T-cell (primary cell): ENCODE data around the gene LCMT2. TPM values are rescaled to one million over a fixed set of nuclear protein-coding genes. Genes with fewer than 3 reads are reported as not detected.

Experiments used
- ATAC-seq, 4 experiments: fragments of 200-7000 bp in 3 of 4; fragments of 150-1000 bp in 1 of 4; cut with Tn5 transposase; replicated peaks in 1 of 4; 1 replicate in 3 of 4; 2 replicates in 1 of 4; pipeline ENCODE4 v1.10.0; 2021; ENCODE audit warnings: moderate library complexity in 3 of 4, mild to moderate bottlenecking in 2 of 4, moderate number of reproducible peaks in 1 of 4
- CTCF ChIA-PET, 2 donors: fragments of 300-600 bp; sonication (Branson Sonifier 250); formaldehyde crosslinking; loops; one replicate each; lab custom pipeline; 2022; ENCODE audit warnings: antibody characterized with exemption in 2 of 2; lab: Charles Lee
- POLR2A ChIA-PET, 2 donors: fragments of 300-600 bp; sonication (Branson Sonifier 250); formaldehyde crosslinking; loops; one replicate each; lab custom pipeline; 2022; ENCODE audit warnings: antibody characterized with exemption in 2 of 2; lab: Charles Lee
- DNase-seq, 35 experiments: peaks; one replicate each; pipeline versions ENCODE4 v3.0.0 to v3.0.0-alpha.2; 2013 to 2023
- H3K27ac ChIP-seq: one replicate; pipeline ENCODE4 v1.5.1; 2013; ENCODE audit warnings: low read length
- H3K27me3 ChIP-seq, 2 experiments: replicated peaks in 1 of 2; 1 replicate in 1 of 2; 2 replicates in 1 of 2; pipeline versions ENCODE4 v1.6.1 to v1.7.0; 2013; ENCODE audit warnings: low read length in 1 of 2, mixed read lengths in 1 of 2; ENCODE audit not compliant: control insufficient read depth in 2 of 2, insufficient read depth in 2 of 2; ENCODE audit errors: extremely low read depth in 1 of 2
- H3K36me3 ChIP-seq, 2 donors: 1 replicate in 1 of 2; 2 replicates in 1 of 2; pipeline versions ENCODE4 v1.6.1 to v1.7.0; 2013; ENCODE audit warnings: low read length in 1 of 2; ENCODE audit not compliant: control insufficient read depth in 2 of 2, insufficient read depth in 1 of 2; ENCODE audit errors: extremely low read depth in 1 of 2
- H3K4me1 ChIP-seq, 2 experiments: 1 replicate in 1 of 2; 2 replicates in 1 of 2; pipeline versions ENCODE4 v1.6.1 to v1.7.0; 2013; ENCODE audit warnings: low read length in 2 of 2, mixed read lengths in 1 of 2; ENCODE audit not compliant: insufficient read depth in 2 of 2, control insufficient read depth in 1 of 2; ENCODE audit errors: extremely low read depth in 1 of 2
- H3K4me3 ChIP-seq, 2 donors: 1 replicate in 1 of 2; 2 replicates in 1 of 2; pipeline versions ENCODE4 v1.5.1 to v1.7.0; 2013; ENCODE audit warnings: mild to moderate bottlenecking in 2 of 2, low read length in 1 of 2, moderate library complexity in 1 of 2; ENCODE audit not compliant: control insufficient read depth in 1 of 2; ENCODE audit errors: extremely low read depth in 1 of 2
- H3K9me3 ChIP-seq: 2 replicates; pipeline ENCODE4 v1.7.0; 2013
- H3K27ac Mint-ChIP-seq, 2 donors: one replicate each; pipeline ENCODE4 v1.8.0; 2020 to 2021; ENCODE audit warnings: mild to moderate bottlenecking in 2 of 2, mixed read lengths in 2 of 2
- H3K27me3 Mint-ChIP-seq, 2 donors: one replicate each; pipeline ENCODE4 v1.8.0; 2021 to 2022; ENCODE audit warnings: mixed read lengths in 2 of 2
- H3K36me3 Mint-ChIP-seq: one replicate; pipeline ENCODE4 v1.8.0; 2021; ENCODE audit warnings: mixed read lengths
- H3K4me1 Mint-ChIP-seq, 3 donors: one replicate each; pipeline ENCODE4 v1.8.0; 2020 to 2022; ENCODE audit warnings: mixed read lengths in 3 of 3, mild to moderate bottlenecking in 1 of 3
- H3K4me3 Mint-ChIP-seq, 3 donors: one replicate each; pipeline ENCODE4 v1.8.0; 2020 to 2022; ENCODE audit warnings: mild to moderate bottlenecking in 3 of 3, mixed read lengths in 3 of 3, moderate library complexity in 3 of 3
- H3K9me3 Mint-ChIP-seq, 3 donors: one replicate each; pipeline ENCODE4 v1.8.0; 2020 to 2022; ENCODE audit warnings: mixed read lengths in 3 of 3
- WGBS: methylation state at CpG from one replicate; pipeline ENCODE4 v1.1.5; 2013; ENCODE audit warnings: missing lambda C conversion rate; ENCODE audit not compliant: insufficient coverage; 5-methylcytosine and 5-hydroxymethylcytosine counted together
- total RNA-seq, 35 experiments: library from RNA in 6 of 35; stranded (reverse) in 6 of 35; fragments of 120-200 nt in 1 of 35; gene quantifications; one replicate each; pipeline versions ENCODE4 v1.2.1 to v1.2.4 and lab custom pipeline; 2013 to 2026

The LCMT2 gene
- total RNA-seq, 5 donors from 2014 or later (not counting 1 experiment from before 2014, with no cell fraction given) = 9.3 to 13.6 (median 10.7) TPM

DNA sequence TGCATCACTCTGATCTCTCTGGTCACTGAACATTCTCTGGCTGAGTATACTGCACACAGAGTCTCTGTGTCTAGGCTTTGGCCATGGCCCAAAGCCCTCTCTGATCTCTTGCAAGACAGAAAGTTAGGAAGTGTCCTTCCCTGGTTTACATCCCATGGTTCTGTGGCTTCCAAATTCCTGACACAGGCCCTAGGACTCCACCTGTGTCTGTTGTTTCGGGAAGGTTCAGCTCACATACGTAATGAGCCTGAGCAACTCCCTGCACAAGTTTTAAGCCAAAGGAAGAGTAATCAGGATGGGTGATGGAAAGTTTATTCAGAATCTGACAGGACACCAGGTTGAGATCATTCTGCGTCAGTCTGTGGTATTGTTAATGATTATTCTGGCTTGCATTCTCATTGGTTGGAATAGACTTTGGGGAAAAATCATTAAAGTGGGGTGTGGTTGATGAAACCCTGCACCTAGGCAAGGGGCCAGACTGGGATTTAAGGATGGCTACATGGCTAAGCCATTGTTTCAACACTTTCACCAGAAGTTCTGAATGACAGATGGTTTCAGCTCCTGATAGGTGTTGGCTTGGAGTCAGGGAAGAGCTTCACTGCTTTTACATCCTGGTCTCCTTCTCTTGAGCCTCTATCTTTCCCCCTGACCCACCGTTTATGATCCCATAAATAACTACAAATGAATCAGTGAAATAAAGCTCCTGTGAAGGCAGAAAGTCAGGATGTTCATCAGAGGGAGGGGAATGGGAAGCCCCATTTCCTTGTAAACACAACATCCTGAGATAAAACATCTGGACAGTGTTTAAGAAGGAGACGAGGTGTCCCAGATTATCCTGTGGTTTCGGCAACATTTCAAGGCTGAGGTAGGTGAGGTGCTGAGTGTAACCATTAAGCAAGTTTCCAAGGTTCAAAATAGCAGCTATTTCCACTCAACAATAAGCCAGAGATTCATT lies 14.1 kb downstream of the LCMT2 start:
- ATAC-seq (no peak), DNase-seq (no peak)
- Histone ChIP-seq H3K36me3 (no peaks in the 10 kb centered on the region), H3K27me3 (peaks cover 0 to 7% of the 10 kb centered on the region in 2 experiments), H3K4me1 (no peaks in the 10 kb centered on the region), H3K27ac (no peak overlapping the region), H3K9me3 (no peaks in the 10 kb centered on the region), H3K4me3 (no peak overlapping the region)
- ChIA-PET CTCF (interaction anchor here (0.5 kb wide), 2 partner anchors 41 to 426 kb away, joined by 3 to 5 read pairs; no protein-coding TSS in a partner anchor), POLR2A (interaction anchor here in 1 of 2 donors (0.6 kb wide), 1 partner anchor 391 kb away, joined by 6 read pairs; no protein-coding TSS in a partner anchor)
- Mint-ChIP-seq H3K4me1 (no peaks in the 10 kb centered on the region), H3K27ac (no peak overlapping the region), H3K9me3 (no peaks in the 10 kb centered on the region), H3K4me3 (no peak overlapping the region), H3K36me3 (no peaks in the 10 kb centered on the region), H3K27me3 (peaks cover 28 to 29% of the 10 kb centered on the region in 2 donors)
- 94% methylated on average over 3 of the region's 6 CpGs for WGBS

DNA sequence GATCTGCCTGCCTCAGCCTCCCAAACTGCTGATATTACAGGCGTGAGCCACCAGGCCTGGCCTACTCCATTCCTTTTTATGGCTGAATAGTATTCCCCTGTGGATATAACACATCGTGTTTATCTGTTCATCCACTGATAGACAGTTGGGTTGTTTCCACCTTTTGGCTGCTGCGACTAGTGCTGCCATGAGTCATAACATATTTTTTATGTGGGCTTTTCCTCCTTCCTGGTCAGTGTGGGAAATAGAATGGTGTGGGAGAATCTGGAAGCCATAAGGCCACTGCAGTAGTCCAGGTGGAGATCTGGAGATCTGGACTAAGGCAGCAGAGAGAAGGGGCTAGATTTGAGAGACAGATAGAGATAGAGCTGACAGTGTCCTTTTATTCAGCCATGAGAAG lies 16.2 kb downstream of the LCMT2 start:
- 59% methylated on average over 3 of the region's 3 CpGs for WGBS

GRCh38 chr15:43312378-43312777 lies 18.0 kb downstream of the LCMT2 start:
- no peaks in the 10 kb centered on the region for H3K4me1 ChIP-seq
- Mint-ChIP-seq H3K27ac (no peak overlapping the region), H3K27me3 (peaks cover 37 to 46% of the 10 kb centered on the region in 2 donors), H3K4me1 (no peaks in the 10 kb centered on the region), H3K9me3 (no peaks in the 10 kb centered on the region), H3K4me3 (no peak overlapping the region), H3K36me3 (no peaks in the 10 kb centered on the region)
- ChIA-PET CTCF (interaction anchor here (0.6 to 1.1 kb wide), 2 partner anchors 86 to 566 kb away, joined by 3 to 4 read pairs; no protein-coding TSS in a partner anchor), POLR2A (interaction anchor here in 1 of 2 donors (0.6 kb wide), 1 partner anchor 9 kb away, joined by 6 read pairs; no protein-coding TSS in a partner anchor)
- H3K4me3 ChIP-seq = no peak overlapping the region
- no peaks in the 10 kb centered on the region for H3K9me3 ChIP-seq
- H3K27me3 ChIP-seq = peaks cover 0 to 7% of the 10 kb centered on the region in 2 experiments
- no peak overlapping the region for H3K27ac ChIP-seq
- no peak for DNase-seq
- H3K36me3 ChIP-seq = no peaks in the 10 kb centered on the region
- ATAC-seq = no peak
- whole genome bisulfite sequencing = 89% methylated on average over 3 of the region's 4 CpGs

More for the DNA sequence above, 16.2 kb downstream of the LCMT2 start:
- ATAC-seq (no peak), DNase-seq (no peak)
- no peaks in the 10 kb centered on the region for H3K36me3 ChIP-seq
- H3K27ac ChIP-seq = no peak overlapping the region
- Mint-ChIP-seq H3K4me3 (no peak overlapping the region), H3K9me3 (no peaks in the 10 kb centered on the region), H3K27ac (no peak overlapping the region), H3K36me3 (no peaks in the 10 kb centered on the region), H3K27me3 (peaks cover 34 to 40% of the 10 kb centered on the region in 2 donors), H3K4me1 (no peaks in the 10 kb centered on the region)
- H3K9me3 ChIP-seq = no peaks in the 10 kb centered on the region
- no peaks in the 10 kb centered on the region for H3K4me1 ChIP-seq
- CTCF ChIA-PET = no interaction called here
- H3K27me3 ChIP-seq = peaks cover 0 to 4% of the 10 kb centered on the region in 2 experiments
- POLR2A ChIA-PET = no interaction called here
- no peak overlapping the region for H3K4me3 ChIP-seq

- ATAC-seq (no peak), DNase-seq (no peak)
- H3K4me1 ChIP-seq = no peaks in the 10 kb centered on the region
- H3K36me3 ChIP-seq = no peaks in the 10 kb centered on the region
- Mint-ChIP-seq H3K27ac (peak within 1 kb of the TSS in 1 of 2 donors; percentile 24), H3K36me3 (no peaks in the 10 kb centered on the region), H3K4me3 (no peak within 1 kb of the TSS), H3K9me3 (no peaks in the 10 kb centered on the region), H3K27me3 (peaks cover 22 to 32% of the 10 kb centered on the region in 2 donors), H3K4me1 (no peaks in the 10 kb centered on the region)
- WGBS = 91% methylated on average over 8 of the region's 11 CpGs
- POLR2A ChIA-PET = interaction anchor here in 1 of 2 donors (0.5 kb wide), 1 partner anchor 193 kb away, joined by 4 read pairs; no protein-coding TSS in a partner anchor
- H3K9me3 ChIP-seq = no peaks in the 10 kb centered on the region
- H3K4me3 ChIP-seq = no peak within 1 kb of the TSS
- CTCF ChIA-PET = no interaction called here
- H3K27ac ChIP-seq = no peak within 1 kb of the TSS
- peaks cover 0 to 19% of the 10 kb centered on the region in 2 experiments for H3K27me3 ChIP-seq
These were observed 28.1 kb downstream of the LCMT2 start, which contains the start of gene TGM7 for GRCh38 chr15:43302205-43302817. TGM7 (minus strand) TSS chr15:43302255.

GRCh38 chr15:43299884-43300283 lies 30.5 kb downstream of the LCMT2 start:
- Histone ChIP-seq H3K36me3 (no peaks in the 10 kb centered on the region), H3K27ac (no peak overlapping the region), H3K4me1 (no peaks in the 10 kb centered on the region), H3K9me3 (no peaks in the 10 kb centered on the region), H3K4me3 (no peak overlapping the region), H3K27me3 (peaks cover 0 to 19% of the 10 kb centered on the region in 2 experiments)
- DNase-seq = no peak
- no peak overlapping the region for H3K4me3 Mint-ChIP-seq
- POLR2A ChIA-PET = no interaction called here
- no peaks in the 10 kb centered on the region for H3K9me3 Mint-ChIP-seq
- no peak overlapping the region for H3K27ac Mint-ChIP-seq
- CTCF ChIA-PET = no interaction called here
- no peaks in the 10 kb centered on the region for H3K4me1 Mint-ChIP-seq
- no peaks in the 10 kb centered on the region for H3K36me3 Mint-ChIP-seq
- no peak for ATAC-seq
- peaks cover 26 to 32% of the 10 kb centered on the region in 2 donors for H3K27me3 Mint-ChIP-seq

DNA sequence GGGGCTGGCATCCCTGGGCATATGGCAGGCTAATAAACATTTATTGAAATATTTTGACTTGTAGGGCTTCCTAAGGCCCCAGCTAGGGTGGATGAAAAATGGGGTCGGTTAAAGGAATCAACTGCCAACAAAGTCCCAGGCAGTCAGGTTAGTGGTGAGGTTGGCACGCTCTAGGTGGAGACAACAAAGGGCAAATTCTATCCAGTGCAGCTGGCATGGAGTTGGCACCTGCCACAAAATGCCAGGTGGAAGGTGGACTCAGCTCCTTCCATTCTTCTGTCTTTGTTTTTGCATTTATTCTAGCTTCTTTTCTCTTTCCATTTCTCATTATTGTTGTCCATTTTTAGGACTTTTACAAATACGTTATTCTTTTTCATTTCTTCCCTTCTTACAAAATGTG lies 31.0 kb downstream of the LCMT2 start:
- peaks cover 0 to 21% of the 10 kb centered on the region in 2 experiments for H3K27me3 ChIP-seq
- no peaks in the 10 kb centered on the region for H3K36me3 Mint-ChIP-seq
- ChIA-PET CTCF (no interaction called here), POLR2A (no interaction called here)
- no peaks in the 10 kb centered on the region for H3K4me1 Mint-ChIP-seq
- H3K27ac ChIP-seq = no peak overlapping the region
- H3K4me1 ChIP-seq = no peaks in the 10 kb centered on the region
- H3K27me3 Mint-ChIP-seq = peaks cover 31 to 37% of the 10 kb centered on the region in 2 donors
- DNase-seq = no peak
- no peaks in the 10 kb centered on the region for H3K9me3 Mint-ChIP-seq
- H3K4me3 ChIP-seq = no peak overlapping the region
- WGBS = 90% methylated on average over 2 of the region's 3 CpGs
- no peak overlapping the region for H3K27ac Mint-ChIP-seq
- ATAC-seq = no peak
- H3K9me3 ChIP-seq = no peaks in the 10 kb centered on the region
- no peak overlapping the region for H3K4me3 Mint-ChIP-seq
- no peaks in the 10 kb centered on the region for H3K36me3 ChIP-seq
